Ammon's horn (tissue), 1 donor: ENCODE measurements around the gene PLVAP.

Experiments
- DNase-seq: peaks from one replicate; pipeline ENCODE4 v3.0.0-alpha.2; 2016; ENCODE audit warnings: low spot score

The PLVAP gene

GRCh38 chr19:17323300-17323963 lies 53.7 kb downstream of the PLVAP start:
- DNase-seq, result no peak

- peak; percentile 57 for DNase-seq
Observed at GRCh38 chr19:17322854-17323253, 54.3 kb downstream of the PLVAP start.

- no peak for DNase-seq
Observed at GRCh38 chr19:17321655-17322489, 55.3 kb downstream of the PLVAP start.

GRCh38 chr19:17320435-17320834 lies 56.7 kb downstream of the PLVAP start:
- no peak for DNase-seq

- DNase-seq, result no peak
Observed at GRCh38 chr19:17319473-17320238, 57.5 kb downstream of the PLVAP start.

GRCh38 chr19:17318966-17319365 lies 58.2 kb downstream of the PLVAP start:
- no peak for DNase-seq

- DNase-seq, result no peak
Observed at GRCh38 chr19:17314007-17314593, 63.0 kb downstream of the PLVAP start.

GRCh38 chr19:17312189-17313113 lies 64.7 kb downstream of the PLVAP start:
- no peak for DNase-seq

GRCh38 chr19:17311455-17312188 lies 65.5 kb downstream of the PLVAP start:
- DNase-seq, result no peak

GRCh38 chr19:17309965-17310461 lies 67.1 kb downstream of the PLVAP start:
- DNase-seq, result no peak

GRCh38 chr19:17309198-17309964 lies 67.8 kb downstream of the PLVAP start, which contains the start of gene DDA1:
Gene DDA1 (plus strand): TSS chr19:17309563. CDS start chr19:17309655, 92 bp downstream.
- DNase-seq, result peak; percentile 100

- no peak for DNase-seq
Observed at GRCh38 chr19:17307876-17308377, 69.2 kb downstream of the PLVAP start.

GRCh38 chr19:17306285-17306714 lies 70.8 kb downstream of the PLVAP start:
- no peak for DNase-seq

- DNase-seq, result peak; percentile 97
Observed at GRCh38 chr19:17305517-17306284, 71.4 kb downstream of the PLVAP start, which contains the start of gene MRPL34. Gene MRPL34 (plus strand): TSS chr19:17305872. CDS start chr19:17305893, 21 bp downstream.

- no peak for DNase-seq
Observed at GRCh38 chr19:17305216-17305516, 72.0 kb downstream of the PLVAP start.

GRCh38 chr19:17304386-17305215 lies 72.5 kb downstream of the PLVAP start:
- no peak for DNase-seq

GRCh38 chr19:17303940-17304267 lies 73.2 kb downstream of the PLVAP start:
- DNase-seq, result no peak
